Measurements from ENCODE around the gene APOBEC2. TPM values are rescaled to one million over a fixed set of nuclear protein-coding genes. Genes with fewer than 3 reads are reported as not detected.

The APOBEC2 gene
- total and polyA plus RNA-seq, 2 of the 13 experiments (the other 11 are each of a cell fraction or from before 2014, with no cell fraction given) = 0.09 TPM; not detected in 1

- TF ChIP-seq ZXDC (CRISPR knock-in tag; IDR thresholded peaks at IDR 0.05) (no peak), KDM5A (IDR thresholded peaks at IDR 0.05; ENCODE audit: borderline replicate concordance, low read length) (0 out of 2 replicates have a peak, but pooled peaks have one; percentile 29), NFYC (CRISPR knock-in tag; IDR thresholded peaks at IDR 0.05) (no peak), HES4 (CRISPR knock-in tag; IDR thresholded peaks at IDR 0.05; ENCODE audit: borderline replicate concordance) (no peak), CBX1 (IDR thresholded peaks at IDR 0.05; ENCODE audit: low read depth) (no peak), ZBTB7A (CRISPR knock-in tag; IDR thresholded peaks at IDR 0.05) (no peak), RAD51 (IDR thresholded peaks at IDR 0.05; ENCODE audit: borderline replicate concordance) (no peak), PRPF4 (IDR thresholded peaks at IDR 0.05; ENCODE audit: low read depth, low read length, poor library complexity, severe bottlenecking) (no peak), ZNF335 (CRISPR knock-in tag; IDR thresholded peaks at IDR 0.05) (no peak), RBAK (CRISPR knock-in tag; IDR thresholded peaks at IDR 0.05) (no peak), TSC22D2 (CRISPR knock-in tag; IDR thresholded peaks at IDR 0.05; ENCODE audit: borderline replicate concordance) (no peak), ZNF646 (CRISPR knock-in tag; IDR thresholded peaks at IDR 0.05) (no peak), NBN (conservative IDR thresholded peaks at IDR 0.05) (no peak), KLF9 (CRISPR knock-in tag; IDR thresholded peaks at IDR 0.05; ENCODE audit: low read depth) (no peak), ZNF784 (CRISPR knock-in tag; IDR thresholded peaks at IDR 0.05; ENCODE audit: borderline replicate concordance) (no peak), ZNF556 (CRISPR knock-in tag; IDR thresholded peaks at IDR 0.05; ENCODE audit: borderline replicate concordance) (no peak), ZBTB46 (CRISPR knock-in tag; IDR thresholded peaks at IDR 0.05; ENCODE audit: borderline replicate concordance) (no peak), SKI (IDR thresholded peaks at IDR 0.05; ENCODE audit: partially characterized antibody) (no peak)
These were observed 21.1 kb downstream of the APOBEC2 start (continued) for GRCh38 chr6:41073968-41074691.
